ENCODE results near the gene STK32C. TPM values are rescaled to one million over a fixed set of nuclear protein-coding genes. Genes with fewer than 3 reads are reported as not detected.
A peak's percentile ranks its signal among the peaks of the same experiment; 100 is the strongest.
"Not testable (repeated sequence)": the region's sequence is repeated elsewhere in the genome, so short reads cannot be mapped to it uniquely, and the experiment has no call there.

The STK32C gene
- total RNA-seq, 1 donor from 2014 or later = 15.7 TPM

DNA sequence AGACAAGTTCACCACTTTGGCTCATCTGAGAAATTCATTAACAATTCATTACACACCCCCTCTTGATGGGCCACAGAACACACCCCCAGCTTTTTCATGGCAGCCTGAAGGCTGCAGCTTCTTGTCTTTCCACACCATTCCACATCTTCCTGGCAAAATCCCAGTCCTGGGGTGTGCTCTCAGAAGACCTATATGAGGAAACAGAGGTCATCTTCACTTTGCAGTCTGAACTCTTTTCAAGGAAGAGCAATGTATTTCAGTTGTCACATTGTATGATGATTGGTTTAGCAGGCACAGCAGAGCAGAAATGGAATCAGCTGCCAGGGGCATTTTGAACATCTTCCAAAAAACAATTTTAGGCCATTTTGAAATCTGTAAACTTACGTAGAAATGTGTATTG is 16.4 kb upstream of the STK32C start:
- TF ChIP-seq, protein P1, sequence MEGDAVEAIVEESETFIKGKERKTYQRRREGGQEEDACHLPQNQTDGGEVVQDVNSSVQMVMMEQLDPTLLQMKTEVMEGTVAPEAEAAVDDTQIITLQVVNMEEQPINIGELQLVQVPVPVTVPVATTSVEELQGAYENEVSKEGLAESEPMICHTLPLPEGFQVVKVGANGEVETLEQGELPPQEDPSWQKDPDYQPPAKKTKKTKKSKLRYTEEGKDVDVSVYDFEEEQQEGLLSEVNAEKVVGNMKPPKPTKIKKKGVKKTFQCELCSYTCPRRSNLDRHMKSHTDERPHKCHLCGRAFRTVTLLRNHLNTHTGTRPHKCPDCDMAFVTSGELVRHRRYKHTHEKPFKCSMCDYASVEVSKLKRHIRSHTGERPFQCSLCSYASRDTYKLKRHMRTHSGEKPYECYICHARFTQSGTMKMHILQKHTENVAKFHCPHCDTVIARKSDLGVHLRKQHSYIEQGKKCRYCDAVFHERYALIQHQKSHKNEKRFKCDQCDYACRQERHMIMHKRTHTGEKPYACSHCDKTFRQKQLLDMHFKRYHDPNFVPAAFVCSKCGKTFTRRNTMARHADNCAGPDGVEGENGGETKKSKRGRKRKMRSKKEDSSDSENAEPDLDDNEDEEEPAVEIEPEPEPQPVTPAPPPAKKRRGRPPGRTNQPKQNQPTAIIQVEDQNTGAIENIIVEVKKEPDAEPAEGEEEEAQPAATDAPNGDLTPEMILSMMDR (IDR thresholded peaks at IDR 0.05) = no peak
- Mint-ChIP-seq H3K9me3 (ENCODE audit: unreplicated experiment) (no peaks in the 10 kb centered on the region), H3K36me3 (ENCODE audit: unreplicated experiment) (peaks cover 24% of the 10 kb centered on the region), H3K4me1 (ENCODE audit: unreplicated experiment) (peaks cover 45% of the 10 kb centered on the region), H3K27me3 (ENCODE audit: unreplicated experiment) (no peaks in the 10 kb centered on the region), H3K27ac (ENCODE audit: unreplicated experiment) (no peak overlapping the region), H3K4me3 (ENCODE audit: unreplicated experiment) (no peak overlapping the region)
- DNase-seq (ENCODE audit: extremely low spot score, unreplicated experiment) = no peak

DNA sequence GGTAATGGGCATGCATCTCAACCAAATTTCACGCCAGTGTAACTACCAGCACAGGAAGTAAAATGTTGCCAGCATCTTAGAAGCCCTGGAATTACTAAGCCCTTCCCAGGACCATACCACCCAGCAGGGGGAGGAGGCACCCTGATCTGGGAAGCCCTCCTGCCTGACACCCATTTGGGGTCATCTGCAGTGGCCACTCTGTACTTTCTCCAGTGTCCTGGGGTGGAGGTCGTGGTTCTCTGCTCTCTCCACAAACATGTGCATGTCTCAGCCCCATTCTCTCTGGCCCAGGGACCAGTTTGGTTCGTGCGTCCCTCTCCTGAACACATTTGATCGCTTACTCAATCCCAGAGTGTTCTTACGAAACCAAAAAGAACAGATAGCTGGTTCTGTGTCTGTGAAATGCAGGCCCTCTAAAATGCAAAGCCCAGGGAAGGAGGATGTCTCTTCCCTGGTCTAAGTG is 14.9 kb upstream of the STK32C start:
- H3K4me3 Mint-ChIP-seq (ENCODE audit: unreplicated experiment) = no peak overlapping the region
- H3K9me3 Mint-ChIP-seq (ENCODE audit: unreplicated experiment) = no peaks in the 10 kb centered on the region
- no peak for DNase-seq (ENCODE audit: extremely low spot score, unreplicated experiment)
- H3K27ac Mint-ChIP-seq (ENCODE audit: unreplicated experiment) = no peak overlapping the region
- TF ChIP-seq, protein P1 (IDR thresholded peaks at IDR 0.05) = no peak
- no peaks in the 10 kb centered on the region for H3K27me3 Mint-ChIP-seq (ENCODE audit: unreplicated experiment)
- peaks cover 37% of the 10 kb centered on the region for H3K4me1 Mint-ChIP-seq (ENCODE audit: unreplicated experiment)
- H3K36me3 Mint-ChIP-seq (ENCODE audit: unreplicated experiment) = peaks cover 24% of the 10 kb centered on the region

- no peak for DNase-seq (ENCODE audit: extremely low spot score, unreplicated experiment)
- TF ChIP-seq, protein P1 (IDR thresholded peaks at IDR 0.05) = no peak
- Mint-ChIP-seq H3K27ac (ENCODE audit: unreplicated experiment) (peak overlapping the region; percentile 77), H3K4me1 (ENCODE audit: unreplicated experiment) (peaks cover 38% of the 10 kb centered on the region), H3K36me3 (ENCODE audit: unreplicated experiment) (peaks cover 19% of the 10 kb centered on the region), H3K4me3 (ENCODE audit: unreplicated experiment) (no peak overlapping the region), H3K27me3 (ENCODE audit: unreplicated experiment) (no peaks in the 10 kb centered on the region), H3K9me3 (ENCODE audit: unreplicated experiment) (no peaks in the 10 kb centered on the region)
These were observed 14.0 kb upstream of the STK32C start for GRCh38 chr10:132321726-132322125.

DNA sequence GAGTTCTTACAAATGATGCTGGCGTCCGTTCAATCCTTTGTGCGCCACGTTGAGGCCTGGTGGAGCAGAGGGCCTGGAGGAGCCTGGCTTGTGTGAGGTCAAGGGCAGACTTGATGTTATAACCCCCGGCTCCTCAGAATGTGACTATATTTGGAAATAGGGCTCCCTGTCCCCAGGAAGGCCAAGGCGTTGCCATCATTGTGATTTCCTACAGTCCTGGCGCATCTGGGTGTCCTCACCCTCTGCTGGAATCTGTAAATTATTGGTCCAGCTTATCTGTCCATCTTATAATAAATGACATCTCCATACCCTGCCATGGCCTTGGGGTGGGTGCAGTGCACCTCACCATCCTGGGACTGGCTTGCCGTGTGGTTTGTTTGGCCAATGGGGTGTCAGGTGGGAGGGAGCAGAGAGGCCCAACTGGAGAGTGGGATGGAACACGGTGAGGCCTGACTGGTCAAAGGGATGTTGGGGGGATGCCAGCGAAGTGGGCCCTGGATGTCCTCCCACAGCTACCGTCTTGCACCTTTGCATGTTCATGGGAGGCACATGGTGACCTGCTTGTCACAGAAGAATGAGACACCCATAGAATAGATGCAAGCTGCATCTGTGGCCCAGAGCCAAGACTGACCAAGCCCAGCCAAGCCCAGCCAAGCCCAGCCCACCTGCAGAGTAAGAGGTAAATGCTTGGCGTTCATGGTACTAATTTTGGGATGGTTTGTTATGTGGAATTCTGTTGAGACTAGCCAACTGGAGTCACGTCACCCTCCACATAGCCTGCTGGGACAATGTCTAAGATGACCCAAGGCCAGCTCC is 13.1 kb upstream of the STK32C start:
- Mint-ChIP-seq H3K4me1 (ENCODE audit: unreplicated experiment) (peaks cover 41% of the 10 kb centered on the region), H3K4me3 (ENCODE audit: unreplicated experiment) (no peak overlapping the region), H3K27me3 (ENCODE audit: unreplicated experiment) (no peaks in the 10 kb centered on the region), H3K27ac (ENCODE audit: unreplicated experiment) (peak overlapping the region; percentile 95), H3K36me3 (ENCODE audit: unreplicated experiment) (peaks cover 12% of the 10 kb centered on the region), H3K9me3 (ENCODE audit: unreplicated experiment) (no peaks in the 10 kb centered on the region)
- TF ChIP-seq, protein P1 (IDR thresholded peaks at IDR 0.05) = no peak
- DNase-seq (ENCODE audit: extremely low spot score, unreplicated experiment) = no peak

DNA sequence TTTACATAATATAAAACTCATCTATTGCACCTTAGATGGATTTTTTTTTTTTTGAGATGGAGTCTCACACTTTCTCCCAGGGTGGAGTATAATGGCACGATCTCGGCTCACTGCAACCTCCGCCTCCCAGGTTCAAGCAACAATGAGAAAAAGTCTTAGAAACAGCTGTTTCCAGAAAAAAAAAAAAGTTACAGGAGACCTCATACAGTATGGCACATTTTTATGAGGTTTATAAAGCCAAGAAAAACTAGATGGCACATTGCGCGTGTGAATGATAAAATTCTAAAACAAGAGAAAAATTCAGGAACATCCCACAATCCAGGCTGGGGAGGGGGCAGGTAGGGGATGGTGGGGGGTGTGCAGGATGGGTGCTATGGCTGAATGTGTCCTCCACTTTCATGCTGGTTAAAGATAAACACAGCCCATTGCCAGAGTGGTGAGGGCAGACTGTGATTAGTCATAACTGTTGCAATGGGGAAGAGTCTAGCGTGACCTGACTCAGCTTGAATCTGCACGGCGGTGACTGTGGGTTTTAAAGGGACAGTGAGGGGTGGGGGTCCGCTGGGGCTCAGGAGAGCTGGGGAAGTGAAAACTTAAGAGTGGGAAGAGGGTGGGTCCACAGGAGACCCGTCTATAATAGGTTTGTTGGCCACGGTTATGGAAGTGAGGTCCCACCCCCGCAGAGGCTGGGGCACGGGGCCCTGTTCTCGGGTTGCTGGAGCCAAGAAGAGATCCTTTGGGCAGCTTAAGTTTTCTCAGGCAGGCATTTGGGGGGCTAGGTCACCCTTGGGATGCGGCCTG is 12.3 kb upstream of the STK32C start:
- DNase-seq (ENCODE audit: extremely low spot score, unreplicated experiment) = no peak
- Mint-ChIP-seq H3K4me3 (ENCODE audit: unreplicated experiment) (peak overlapping the region; percentile 12), H3K36me3 (ENCODE audit: unreplicated experiment) (peaks cover 11% of the 10 kb centered on the region), H3K9me3 (ENCODE audit: unreplicated experiment) (no peaks in the 10 kb centered on the region), H3K27me3 (ENCODE audit: unreplicated experiment) (no peaks in the 10 kb centered on the region), H3K4me1 (ENCODE audit: unreplicated experiment) (peaks cover 41% of the 10 kb centered on the region), H3K27ac (ENCODE audit: unreplicated experiment) (peak overlapping the region; percentile 95)
- TF ChIP-seq, protein P1 (IDR thresholded peaks at IDR 0.05) = no peak

- not testable (repeated sequence) for H3K36me3 Mint-ChIP-seq (ENCODE audit: unreplicated experiment); H3K9me3 Mint-ChIP-seq (ENCODE audit: unreplicated experiment); H3K27ac Mint-ChIP-seq (ENCODE audit: unreplicated experiment); H3K27me3 Mint-ChIP-seq (ENCODE audit: unreplicated experiment); H3K4me3 Mint-ChIP-seq (ENCODE audit: unreplicated experiment); DNase-seq (ENCODE audit: extremely low spot score, unreplicated experiment)
- peaks cover 34% of the 10 kb centered on the region for H3K4me1 Mint-ChIP-seq (ENCODE audit: unreplicated experiment)
These were observed 9.7 kb upstream of the STK32C start for GRCh38 chr10:132317477-132317876.
